Upper lobe of left lung (tissue), 4 donors: ENCODE results near the gene GNAZ.

ENCODE experiments used
- EP300 ChIP-seq, 4 donors: sonication (generic); formaldehyde crosslinking; IDR thresholded peaks; one replicate each; pipeline ENCODE4 v1.5.1; 2017; ENCODE audit warnings: antibody characterized with exemption in 4 of 4, control low read depth in 2 of 4
- POLR2A ChIP-seq, 4 donors: fragments of 450-650 bp; IDR thresholded peaks; one replicate each; pipeline ENCODE4 v1.5.1; 2016 to 2017; ENCODE audit warnings: antibody characterized with exemption in 4 of 4, mild to moderate bottlenecking in 2 of 4
- POLR2AphosphoS5 ChIP-seq, 2 donors: sonication (generic); formaldehyde crosslinking; IDR thresholded peaks; one replicate each; pipeline ENCODE4 v1.5.1; 2017; ENCODE audit warnings: antibody characterized with exemption in 2 of 2
- TF ChIP-seq, protein P1 (sequence below), 6 experiments: fragments of 450-650 bp in 4 of 6; fragments of 200-600 bp in 2 of 6; sonication (generic) in 2 of 6; IDR thresholded peaks; one replicate each; pipeline ENCODE4 v1.5.1; 2016 to 2019; ENCODE audit warnings: antibody characterized with exemption in 6 of 6

DNA sequence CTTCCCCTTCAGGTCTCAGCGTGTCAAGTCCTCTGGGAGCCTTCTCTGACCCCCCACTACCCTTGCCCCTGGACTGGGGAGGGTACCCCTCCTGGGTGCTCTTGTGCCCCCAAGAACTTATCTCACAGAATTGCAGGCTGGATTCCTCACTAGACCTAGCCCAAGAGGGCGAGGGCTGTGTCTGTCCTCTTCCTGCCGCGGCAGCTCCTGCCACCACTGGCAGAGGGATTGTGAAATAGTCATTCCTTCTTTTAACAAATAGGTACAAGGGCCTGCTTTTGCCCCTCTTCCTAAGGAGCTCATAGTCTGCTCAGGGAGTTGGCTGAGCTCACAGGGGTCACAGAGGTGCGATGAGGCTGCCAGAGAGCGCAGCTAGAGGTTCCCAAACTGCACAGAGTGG, 80.4 kb downstream of the GNAZ start:
- TF ChIP-seq, protein P1, sequence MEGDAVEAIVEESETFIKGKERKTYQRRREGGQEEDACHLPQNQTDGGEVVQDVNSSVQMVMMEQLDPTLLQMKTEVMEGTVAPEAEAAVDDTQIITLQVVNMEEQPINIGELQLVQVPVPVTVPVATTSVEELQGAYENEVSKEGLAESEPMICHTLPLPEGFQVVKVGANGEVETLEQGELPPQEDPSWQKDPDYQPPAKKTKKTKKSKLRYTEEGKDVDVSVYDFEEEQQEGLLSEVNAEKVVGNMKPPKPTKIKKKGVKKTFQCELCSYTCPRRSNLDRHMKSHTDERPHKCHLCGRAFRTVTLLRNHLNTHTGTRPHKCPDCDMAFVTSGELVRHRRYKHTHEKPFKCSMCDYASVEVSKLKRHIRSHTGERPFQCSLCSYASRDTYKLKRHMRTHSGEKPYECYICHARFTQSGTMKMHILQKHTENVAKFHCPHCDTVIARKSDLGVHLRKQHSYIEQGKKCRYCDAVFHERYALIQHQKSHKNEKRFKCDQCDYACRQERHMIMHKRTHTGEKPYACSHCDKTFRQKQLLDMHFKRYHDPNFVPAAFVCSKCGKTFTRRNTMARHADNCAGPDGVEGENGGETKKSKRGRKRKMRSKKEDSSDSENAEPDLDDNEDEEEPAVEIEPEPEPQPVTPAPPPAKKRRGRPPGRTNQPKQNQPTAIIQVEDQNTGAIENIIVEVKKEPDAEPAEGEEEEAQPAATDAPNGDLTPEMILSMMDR (IDR thresholded peaks at IDR 0.05) = no peak
- TF ChIP-seq POLR2A (IDR thresholded peaks at IDR 0.05) = no peak
- no peak for TF ChIP-seq POLR2AphosphoS5 (IDR thresholded peaks at IDR 0.05)
- TF ChIP-seq EP300 (IDR thresholded peaks at IDR 0.05) = no peak
